ENCODE data around the gene GSG1.

DNA sequence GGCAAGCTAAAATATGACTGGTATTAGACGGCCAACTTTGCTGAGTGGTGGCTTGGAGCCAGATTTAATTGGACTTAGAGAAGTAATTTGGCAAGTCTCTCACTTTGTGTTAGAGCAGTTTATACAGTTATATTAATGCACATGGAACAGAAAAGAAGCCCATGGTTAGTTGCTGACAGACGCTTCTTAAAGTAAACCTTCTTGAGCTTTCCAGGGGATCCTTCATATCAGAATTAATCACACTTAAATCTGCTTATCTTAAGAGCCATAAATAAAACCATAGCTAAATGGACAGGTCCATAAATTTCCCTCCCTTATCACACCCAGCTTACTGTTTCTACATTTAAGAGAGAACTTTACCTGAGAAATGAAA is 9.6 kb downstream of the GSG1 start:
- TF ChIP-seq POLR2AphosphoS5 (IDR thresholded peaks at IDR 0.05; ENCODE audit: borderline replicate concordance, low read depth, low read length) (no peak), EZH2 (IDR thresholded peaks at IDR 0.05) (no peak), FOXP2 (optimal IDR thresholded peaks at IDR 0.05; ENCODE audit: control extremely low read depth, extremely low read length, insufficient read depth) (no peak)
